ENCODE measurements around the gene CREBBP. TPM values are rescaled to one million over a fixed set of nuclear protein-coding genes. Genes with fewer than 3 reads are reported as not detected.

Gene CREBBP
- total and polyA plus RNA-seq, 9 of the 15 experiments (the other 6 are each of a cell fraction or from before 2014, with no cell fraction given), result 0.70 to 24.8 (median 5.6) TPM

DNA sequence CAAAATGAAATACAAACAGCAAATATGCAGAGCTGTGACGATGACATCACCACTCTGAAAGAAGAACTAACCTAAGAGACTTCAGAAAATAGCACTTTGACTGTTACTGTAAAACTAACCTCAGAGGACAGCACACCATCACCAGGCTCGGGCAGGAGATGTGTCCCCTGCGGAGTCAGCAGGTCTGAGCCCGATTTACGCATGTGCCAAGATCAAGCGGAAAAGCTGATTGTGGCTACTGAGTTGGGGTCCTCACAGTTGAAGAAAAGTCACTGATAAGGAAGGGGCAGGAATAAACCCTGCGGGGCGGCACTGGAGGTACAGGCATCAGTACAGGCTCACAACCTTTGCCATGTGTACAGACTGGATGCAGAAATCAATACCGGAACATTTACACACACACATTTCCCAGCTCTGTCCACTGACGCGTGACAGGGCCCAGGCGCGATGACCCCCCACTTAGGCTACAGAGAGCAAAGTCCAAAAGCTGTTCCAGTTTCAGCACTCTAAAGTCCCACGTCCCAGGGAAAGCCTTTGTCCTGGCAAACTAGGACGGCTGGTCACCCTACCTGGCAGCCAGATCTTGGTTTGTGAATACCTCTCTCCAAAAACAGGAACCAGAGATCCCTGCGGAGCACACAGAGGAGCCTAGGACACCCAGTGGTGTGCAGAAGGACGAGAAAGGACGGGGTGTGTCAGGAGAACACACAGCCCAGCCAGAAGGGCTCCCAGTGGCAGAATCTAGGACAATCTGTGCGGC, 184.7 kb downstream of the CREBBP start:
- POLR2A ChIA-PET, result interaction anchor here (1.2 to 2.1 kb wide), 4 partner anchors 9 to 183 kb away, joined by 4 to 9 read pairs (median 6); partner anchors contain the start of gene TRAP1
- 94% methylated on average over 17 of the region's 19 CpGs for WGBS (ENCODE audit: insufficient coverage, low coverage, missing lambda C conversion rate)
- Histone ChIP-seq H3K4me2 (ENCODE audit: insufficient read depth, low read length) (no peak overlapping the region), H3K9me1 (ENCODE audit: control insufficient read depth, insufficient read depth, low read length) (no peaks in the 10 kb centered on the region), H4K20me1 (replicated peaks; ENCODE audit: control insufficient read depth, insufficient read depth, low read length) (peaks cover 24% of the 10 kb centered on the region), H3K4me1 (replicated peaks in 1 of 2; ENCODE audit: control insufficient read depth in 2 of 2, insufficient read depth in 2 of 2, low read length in 2 of 2) (peaks cover 16 to 32% of the 10 kb centered on the region in 2 experiments; a peak in 4 of 5 replicates), H3K27ac (ENCODE audit: extremely low read depth, low read depth, low read length) (no peak overlapping the region; the same call in 2 of the 3 replicates), H3K27me3 (ENCODE audit: control insufficient read depth in 2 of 2, insufficient read depth in 2 of 2, low read length in 2 of 2) (no peaks in the 10 kb centered on the region), H3K4me3 (no peak overlapping the region), H3K79me2 (ENCODE audit: control insufficient read depth, insufficient read depth, low read length) (peaks cover 83% of the 10 kb centered on the region), H3K9ac (ENCODE audit: insufficient read depth in 1 of 2, low read depth in 2 of 2, low read length in 2 of 2) (peak overlapping the region in 1 of 2 experiments; percentile 32; a peak in 1 of 4 replicates), H3K9me3 (replicated peaks; ENCODE audit: control insufficient read depth, insufficient read depth, low read depth, low read length) (no peaks in the 10 kb centered on the region), H3K36me3 (ENCODE audit: control insufficient read depth, insufficient read depth, low read length) (peaks cover 60% of the 10 kb centered on the region; the same call in 2 of the 3 replicates), H2AFZ (ENCODE audit: low read depth, low read length) (no peak overlapping the region)
- TF ChIP-seq ATF7 (IDR thresholded peaks at IDR 0.05) (peak; percentile 32; the same call in 1 of the 2 replicates), CBX2 (IDR thresholded peaks at IDR 0.05; ENCODE audit: insufficient read depth, low read length, poor library complexity, severe bottlenecking) (no peak)
- TF ChIP-seq, protein P1, sequence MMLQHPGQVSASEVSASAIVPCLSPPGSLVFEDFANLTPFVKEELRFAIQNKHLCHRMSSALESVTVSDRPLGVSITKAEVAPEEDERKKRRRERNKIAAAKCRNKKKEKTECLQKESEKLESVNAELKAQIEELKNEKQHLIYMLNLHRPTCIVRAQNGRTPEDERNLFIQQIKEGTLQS (IDR thresholded peaks at IDR 0.05), result peak; percentile 66
- TF ChIP-seq, protein P1 (CRISPR knock-in tag; conservative IDR thresholded peaks at IDR 0.05), result no peak
- FAIRE-seq (no peak), DNase-seq (ENCODE audit: extremely low read depth in 1 of 4, low spot score in 3 of 4) (no peak), ATAC-seq (no peak)
- CTCF ChIA-PET (ENCODE audit: low intra/inter-chr PET ratio), result no interaction called here
- in situ Hi-C loops (cut with MboI) (no loop called here), intact Hi-C loops (cut with micrococcal nuclease) (no loop called here)
- no TSS peak for BruUV-seq (replicated peaks)

All from K562 (cell line).